GM23338 (cell line): ENCODE measurements around the gene PADI1. TPM values are rescaled to one million over a fixed set of nuclear protein-coding genes. Genes with fewer than 3 reads are reported as not detected.

Source experiments
- ATAC-seq: fragments of 200-7000 bp; cut with Tn5 transposase; 3 replicates; pipeline ENCODE4 v1.9.1; 2020
- DNase-seq: peaks from one replicate; pipeline ENCODE4 v3.0.0-alpha.2; 2015; ENCODE audit warnings: low spot score
- H2AFZ ChIP-seq: fragments of 200-600 bp; sonication (generic); 2 replicates; pipeline ENCODE4 v1.8.0; 2016; ENCODE audit warnings: antibody characterized with exemption, mild to moderate bottlenecking, moderate library complexity
- H3F3A ChIP-seq: fragments of 200-600 bp; sonication (generic); replicated peaks from 2 replicates; pipeline ENCODE4 v1.8.0; 2017; ENCODE audit warnings: antibody characterized with exemption, mixed run types, low read depth
- H3K27ac ChIP-seq: fragments of 200-600 bp; sonication (generic); 2 replicates; pipeline ENCODE4 v1.6.1; 2016; ENCODE audit warnings: low read depth
- H3K27me3 ChIP-seq: fragments of 200-600 bp; sonication (generic); 2 replicates; pipeline ENCODE4 v1.8.0; 2016; ENCODE audit warnings: mild to moderate bottlenecking, mixed run types, moderate library complexity; ENCODE audit not compliant: insufficient read depth
- H3K36me3 ChIP-seq: fragments of 200-600 bp; sonication (generic); 2 replicates; pipeline ENCODE4 v1.8.0; 2016; ENCODE audit warnings: mild to moderate bottlenecking; ENCODE audit not compliant: insufficient read depth
- H3K4me1 ChIP-seq: fragments of 200-600 bp; sonication (generic); 2 replicates; pipeline ENCODE4 v1.8.0; 2016; ENCODE audit warnings: mild to moderate bottlenecking, moderate library complexity; ENCODE audit not compliant: insufficient read depth
- H3K4me2 ChIP-seq: fragments of 200-600 bp; sonication (generic); 2 replicates; pipeline ENCODE4 v1.7.1; 2017; ENCODE audit warnings: mixed run types
- H3K4me3 ChIP-seq: fragments of 200-600 bp; sonication (generic); 2 replicates; pipeline ENCODE4 v1.6.1; 2016; ENCODE audit warnings: mixed run types
- H3K79me2 ChIP-seq: fragments of 200-600 bp; sonication (generic); replicated peaks from 2 replicates; pipeline ENCODE4 v1.8.0; 2017; ENCODE audit warnings: mild to moderate bottlenecking; ENCODE audit not compliant: insufficient read depth
- H3K9me2 ChIP-seq: fragments of 200-600 bp; sonication (generic); 2 replicates; pipeline ENCODE4 v1.8.0; 2017; ENCODE audit not compliant: insufficient read depth
- H4K20me1 ChIP-seq: fragments of 200-600 bp; sonication (generic); replicated peaks from 2 replicates; pipeline ENCODE4 v1.8.0; 2017; ENCODE audit warnings: mild to moderate bottlenecking; ENCODE audit not compliant: insufficient read depth
- H3K27ac Mint-ChIP-seq: 2 replicates; pipeline ENCODE4 v1.8.0; 2020; ENCODE audit warnings: inconsistent platforms, mild to moderate bottlenecking, moderate library complexity, mixed read lengths
- H3K27me3 Mint-ChIP-seq: 3 replicates; pipeline ENCODE4 v1.8.0; 2022; ENCODE audit warnings: low read depth, mild to moderate bottlenecking, moderate library complexity, mixed read lengths, inconsistent platforms; ENCODE audit not compliant: insufficient read depth, poor library complexity
- H3K36me3 Mint-ChIP-seq: 3 replicates; pipeline ENCODE4 v1.8.0; 2021; ENCODE audit warnings: low read depth, mild to moderate bottlenecking, inconsistent platforms, moderate library complexity, mixed read lengths
- H3K4me1 Mint-ChIP-seq: 3 replicates; pipeline ENCODE4 v1.8.0; 2020; ENCODE audit warnings: mild to moderate bottlenecking, inconsistent platforms, mixed read lengths
- H3K4me3 Mint-ChIP-seq: 3 replicates; pipeline ENCODE4 v1.8.0; 2021; ENCODE audit warnings: moderate library complexity, mild to moderate bottlenecking, inconsistent platforms, mixed read lengths
- H3K9me3 Mint-ChIP-seq: 3 replicates; pipeline ENCODE4 v1.8.0; 2020; ENCODE audit warnings: moderate library complexity, mild to moderate bottlenecking, inconsistent platforms, mixed read lengths
- CREB1 ChIP-seq: fragments of 250-450 bp; sonication (Bioruptor Pico); IDR thresholded peaks from 2 replicates; pipeline ENCODE4 v1.5.0; 2020; ENCODE audit warnings: low read depth, mild to moderate bottlenecking, moderate library complexity
- CTCF ChIP-seq, 2 experiments: fragments of 200-600 bp in 1 of 2; sonication (generic) in 1 of 2; conservative IDR thresholded peaks; 2 replicates each; pipeline versions ENCODE4 v1.5.1 to v1.6.1; 2016 to 2017; ENCODE audit warnings: antibody characterized with exemption in 2 of 2, low read depth in 2 of 2, mild to moderate bottlenecking in 2 of 2, moderate library complexity in 1 of 2
- ETS1 ChIP-seq: IDR thresholded peaks from 2 replicates; pipeline ENCODE4 v1.6.1; 2016; ENCODE audit warnings: antibody characterized with exemption
- EZH2 ChIP-seq: fragments of 200-600 bp; sonication (generic); IDR thresholded peaks from one replicate; pipeline ENCODE4 v1.8.0; 2017; ENCODE audit warnings: antibody characterized with exemption, mild to moderate bottlenecking, low read depth; ENCODE audit not compliant: unreplicated experiment
- EZH2phosphoT487 ChIP-seq: fragments of 200-600 bp; sonication (generic); IDR thresholded peaks from one replicate; pipeline ENCODE4 v1.8.1; 2018; ENCODE audit warnings: antibody characterized with exemption; ENCODE audit not compliant: unreplicated experiment
- JUNB ChIP-seq: IDR thresholded peaks from one replicate; pipeline ENCODE4 v1.6.1; 2016; ENCODE audit warnings: antibody characterized with exemption; ENCODE audit not compliant: unreplicated experiment
- NANOG ChIP-seq: IDR thresholded peaks from 2 replicates; pipeline ENCODE4 v1.6.1; 2016; ENCODE audit warnings: antibody characterized with exemption, borderline replicate concordance
- POLR2AphosphoS5 ChIP-seq: IDR thresholded peaks from 2 replicates; pipeline ENCODE4 v1.6.1; 2016; ENCODE audit warnings: antibody characterized with exemption, low read depth
- REST ChIP-seq: IDR thresholded peaks from one replicate; pipeline ENCODE4 v1.6.1; 2018; ENCODE audit warnings: antibody characterized with exemption; ENCODE audit not compliant: unreplicated experiment
- STAT1 ChIP-seq: IDR thresholded peaks from one replicate; pipeline ENCODE4 v1.6.1; 2016; ENCODE audit warnings: antibody characterized with exemption; ENCODE audit not compliant: unreplicated experiment
- ZNF114 ChIP-seq: fragments of 250-450 bp; sonication (Bioruptor Pico); IDR thresholded peaks from 2 replicates; pipeline ENCODE4 v1.5.0; 2020; ENCODE audit warnings: mild to moderate bottlenecking, moderate library complexity
- ZNF331 ChIP-seq: fragments of 250-450 bp; sonication (Bioruptor Pico); IDR thresholded peaks from 2 replicates; pipeline ENCODE4 v1.5.0; 2020; ENCODE audit warnings: low read depth, mild to moderate bottlenecking, moderate library complexity
- ZNF462 ChIP-seq: fragments of 250-450 bp; sonication (Bioruptor Pico); IDR thresholded peaks from 2 replicates; pipeline ENCODE4 v1.5.0; 2020; ENCODE audit warnings: mild to moderate bottlenecking, moderate library complexity
- polyA plus RNA-seq: library from polyadenylated mRNA; unstranded; fragments of >200 nt; fragmentation: Nextera tagmentation; extraction: Ambion mirVana; gene quantifications from 2 replicates; pipeline ENCODE4 v1.2.1, GENCODE V29; 2016
- total RNA-seq: library from RNA; depleted of rRNA; stranded (reverse); fragments of >200 nt; shearing (Covaris generic); gene quantifications from 2 replicates; pipeline ENCODE4 v1.2.3, GENCODE V29; 2014

PADI1 gene
- total and polyA plus RNA-seq, 2 experiments from 2014 or later = 0.26 to 0.28 TPM

GRCh38 chr1:17258758-17259130 lies 53.8 kb downstream of the PADI1 start:
- Mint-ChIP-seq H3K9me3 (no peaks in the 10 kb centered on the region), H3K4me1 (no peaks in the 10 kb centered on the region), H3K27ac (peak overlapping the region; percentile 84; the same call in 1 of the 2 replicates)

More at GRCh38 chr1:17258758-17259130, 53.8 kb downstream of the PADI1 start:
- no peak overlapping the region for H3K27ac ChIP-seq
- H2AFZ ChIP-seq = no peak overlapping the region
- H3K27me3 ChIP-seq = no peaks in the 10 kb centered on the region
- no peaks in the 10 kb centered on the region for H3K4me1 ChIP-seq
- H3F3A ChIP-seq = no peaks in the 10 kb centered on the region
- ATAC-seq (no peak), DNase-seq (no peak)
- TF ChIP-seq POLR2AphosphoS5 (no peak), STAT1 (no peak), ZNF331 (no peak), NANOG (no peak), ZNF114 (CRISPR knock-in tag) (no peak), CTCF (conservative IDR thresholded peaks at IDR 0.05; ENCODE audit: low read depth in 2 of 2) (no peak), JUNB (no peak), CREB1 (no peak), ZNF462 (CRISPR knock-in tag) (no peak), REST (no peak), EZH2 (no peak), EZH2phosphoT487 (no peak), ETS1 (no peak)
- Mint-ChIP-seq H3K27me3 (peaks cover 11% of the 10 kb centered on the region), H3K4me3 (no peak overlapping the region), H3K36me3 (no peaks in the 10 kb centered on the region)
- H3K4me3 ChIP-seq = no peak overlapping the region
- no peaks in the 10 kb centered on the region for H4K20me1 ChIP-seq
- no peaks in the 10 kb centered on the region for H3K9me2 ChIP-seq
- no peaks in the 10 kb centered on the region for H3K79me2 ChIP-seq
- H3K4me2 ChIP-seq = no peak overlapping the region
- no peaks in the 10 kb centered on the region for H3K36me3 ChIP-seq
